Mucosa of stomach (tissue), 1 donor: ENCODE data around the gene SLC7A14.

Source experiments
- H3K27me3 ChIP-seq: one replicate; pipeline ENCODE4 v1.7.0; 2013; ENCODE audit warnings: mild to moderate bottlenecking, low read length; ENCODE audit not compliant: control insufficient read depth, insufficient read depth
- H3K36me3 ChIP-seq: one replicate; pipeline ENCODE4 v1.7.0; 2013; ENCODE audit warnings: low read length; ENCODE audit not compliant: control insufficient read depth, insufficient read depth
- H3K4me1 ChIP-seq: one replicate; pipeline ENCODE4 v1.7.0; 2013; ENCODE audit warnings: mild to moderate bottlenecking, low read length; ENCODE audit not compliant: control insufficient read depth, insufficient read depth
- H3K4me3 ChIP-seq: one replicate; pipeline ENCODE4 v1.7.0; 2013; ENCODE audit warnings: low read length
- H3K9ac ChIP-seq: one replicate; pipeline ENCODE4 v1.7.0; 2013; ENCODE audit warnings: mild to moderate bottlenecking, low read length, moderate library complexity
- H3K9me3 ChIP-seq: one replicate; pipeline ENCODE4 v1.7.0; 2013; ENCODE audit warnings: mild to moderate bottlenecking, low read length, moderate library complexity; ENCODE audit not compliant: control insufficient read depth
- donor health status: Pancreatic carcinoma.

Gene SLC7A14

DNA sequence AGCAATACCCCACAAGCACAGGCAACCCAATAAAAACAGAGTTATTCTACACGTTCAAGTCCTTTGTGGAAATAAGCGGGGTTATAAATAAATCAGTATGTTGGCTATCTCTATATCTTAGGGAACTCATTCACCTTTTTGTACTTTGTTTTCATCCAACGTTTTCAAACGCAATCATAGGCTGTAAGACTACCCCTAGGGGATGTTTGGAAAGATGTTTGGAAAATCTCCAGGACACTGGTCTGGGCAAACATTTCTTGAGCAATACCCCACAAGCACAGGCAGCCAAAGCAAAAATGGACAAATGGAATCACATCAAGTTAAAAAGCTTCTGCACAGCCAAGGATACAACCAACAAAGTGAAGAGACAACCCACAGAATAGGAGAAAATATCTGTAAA lies 97.1 kb downstream of the SLC7A14 start:
- Histone ChIP-seq H3K9me3 (no peaks in the 10 kb centered on the region), H3K4me3 (no peak overlapping the region), H3K27me3 (peaks cover 12% of the 10 kb centered on the region), H3K9ac (no peak overlapping the region), H3K36me3 (no peaks in the 10 kb centered on the region), H3K4me1 (no peaks in the 10 kb centered on the region)

DNA sequence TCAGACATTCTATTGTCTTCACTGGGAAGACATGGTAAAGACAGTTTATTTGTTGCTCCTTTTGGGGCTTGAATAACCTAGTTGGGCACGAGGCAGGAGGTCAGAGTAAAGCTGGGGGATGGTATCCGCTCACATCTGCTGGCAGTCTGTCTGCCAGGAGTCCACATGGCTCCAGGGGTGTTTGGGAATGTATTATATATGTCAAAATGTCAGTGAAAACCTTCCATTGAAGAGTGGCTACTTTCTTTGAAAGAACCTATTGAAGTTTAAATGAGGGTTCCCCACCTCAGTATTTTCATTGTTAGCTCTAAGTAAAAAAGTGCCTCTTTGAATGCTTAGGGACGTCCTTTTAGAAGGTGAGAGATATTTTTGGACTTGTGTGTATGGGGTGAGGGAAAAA lies 98.8 kb downstream of the SLC7A14 start:
- no peaks in the 10 kb centered on the region for H3K4me1 ChIP-seq
- no peak overlapping the region for H3K9ac ChIP-seq
- no peaks in the 10 kb centered on the region for H3K36me3 ChIP-seq
- H3K9me3 ChIP-seq: no peaks in the 10 kb centered on the region
- H3K27me3 ChIP-seq: peaks cover 12% of the 10 kb centered on the region
- H3K4me3 ChIP-seq: no peak overlapping the region

DNA sequence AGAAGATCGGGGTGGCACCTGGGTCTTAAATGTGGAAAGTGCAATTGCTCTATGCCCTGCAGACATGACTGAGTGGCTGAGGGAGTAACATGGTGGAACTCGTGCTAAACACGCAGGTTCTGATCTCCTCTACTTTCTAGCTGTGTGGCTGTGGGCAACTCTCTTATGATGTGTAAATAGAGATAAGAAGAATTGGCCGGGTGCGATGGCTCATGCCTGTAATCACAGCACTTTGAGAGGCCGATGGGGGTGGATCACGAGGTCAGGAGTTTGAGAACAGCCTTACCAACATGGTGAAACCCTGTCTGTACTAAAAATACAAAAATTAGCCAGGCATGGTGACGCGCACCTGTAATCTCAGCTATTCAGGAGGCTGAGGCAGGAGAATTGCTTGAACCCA lies 99.5 kb downstream of the SLC7A14 start:
- peaks cover 12% of the 10 kb centered on the region for H3K27me3 ChIP-seq
- H3K9me3 ChIP-seq: no peaks in the 10 kb centered on the region
- H3K4me3 ChIP-seq: no peak overlapping the region
- no peak overlapping the region for H3K9ac ChIP-seq
- no peaks in the 10 kb centered on the region for H3K36me3 ChIP-seq
- no peaks in the 10 kb centered on the region for H3K4me1 ChIP-seq

DNA sequence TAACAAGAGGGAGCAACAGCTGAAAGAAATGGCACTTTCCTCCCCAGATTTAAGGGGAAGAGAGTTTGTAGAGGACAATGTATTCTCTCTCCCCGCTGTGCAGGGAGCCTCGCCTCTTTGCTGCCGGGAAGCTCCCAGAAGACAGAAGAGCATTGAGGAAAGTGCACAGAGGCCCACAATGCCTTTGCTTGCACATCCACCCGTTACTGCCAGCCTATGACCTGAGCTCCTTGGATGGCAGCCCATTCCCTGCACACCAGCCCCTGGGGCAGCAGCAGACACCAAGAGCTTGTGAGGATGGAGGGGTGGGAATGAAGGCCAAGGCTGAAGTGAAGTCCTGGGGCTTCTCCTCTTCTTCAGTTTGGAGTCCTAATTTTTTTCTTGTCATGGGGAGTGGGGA lies 100.2 kb downstream of the SLC7A14 start:
- no peaks in the 10 kb centered on the region for H3K9me3 ChIP-seq
- H3K4me1 ChIP-seq: no peaks in the 10 kb centered on the region
- H3K9ac ChIP-seq: no peak overlapping the region
- peaks cover 13% of the 10 kb centered on the region for H3K27me3 ChIP-seq
- no peak overlapping the region for H3K4me3 ChIP-seq
- no peaks in the 10 kb centered on the region for H3K36me3 ChIP-seq

DNA sequence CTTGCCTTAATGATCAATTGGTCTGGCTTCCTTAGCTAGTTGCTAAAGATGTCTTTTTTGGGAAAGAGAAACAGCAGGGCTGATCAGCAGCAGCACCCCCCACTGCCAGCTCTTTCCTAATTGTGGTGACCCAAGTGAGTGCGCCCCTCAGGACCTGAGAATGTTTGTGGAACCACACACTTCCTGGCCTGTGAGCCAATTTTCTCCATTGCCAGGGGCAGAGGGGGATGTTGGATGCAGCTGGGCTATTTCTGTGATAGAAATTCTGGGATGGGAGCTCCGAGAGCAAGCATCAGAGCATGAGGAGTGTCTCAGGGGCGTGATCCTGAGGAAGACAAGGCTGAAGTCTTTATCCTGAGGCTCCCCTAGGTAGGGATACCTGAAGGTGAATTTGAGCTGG lies 100.6 kb downstream of the SLC7A14 start:
- Histone ChIP-seq H3K9me3 (no peaks in the 10 kb centered on the region), H3K36me3 (no peaks in the 10 kb centered on the region), H3K4me3 (no peak overlapping the region), H3K4me1 (no peaks in the 10 kb centered on the region), H3K9ac (no peak overlapping the region), H3K27me3 (peaks cover 17% of the 10 kb centered on the region)

DNA sequence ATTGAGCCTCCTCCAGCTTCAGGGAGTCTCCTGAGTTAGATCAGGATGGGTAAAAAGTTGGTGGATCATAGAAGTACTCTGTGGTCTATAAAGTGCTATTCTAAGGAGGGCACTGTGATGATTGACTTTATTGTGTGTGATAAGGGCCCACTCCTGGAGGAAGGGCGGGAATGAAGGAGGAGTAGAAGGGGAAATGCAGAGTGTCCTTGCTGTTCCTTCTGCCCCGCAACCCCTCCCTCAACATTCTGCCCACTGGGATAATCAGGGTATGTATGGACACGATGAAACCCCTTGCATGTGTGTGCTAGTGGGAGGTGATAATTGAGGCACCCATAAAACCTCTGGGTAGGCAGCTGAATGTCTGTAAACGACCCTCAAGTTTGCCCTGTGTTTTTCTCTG lies 101.0 kb downstream of the SLC7A14 start:
- Histone ChIP-seq H3K9me3 (no peaks in the 10 kb centered on the region), H3K27me3 (peaks cover 21% of the 10 kb centered on the region), H3K4me3 (no peak overlapping the region)

DNA sequence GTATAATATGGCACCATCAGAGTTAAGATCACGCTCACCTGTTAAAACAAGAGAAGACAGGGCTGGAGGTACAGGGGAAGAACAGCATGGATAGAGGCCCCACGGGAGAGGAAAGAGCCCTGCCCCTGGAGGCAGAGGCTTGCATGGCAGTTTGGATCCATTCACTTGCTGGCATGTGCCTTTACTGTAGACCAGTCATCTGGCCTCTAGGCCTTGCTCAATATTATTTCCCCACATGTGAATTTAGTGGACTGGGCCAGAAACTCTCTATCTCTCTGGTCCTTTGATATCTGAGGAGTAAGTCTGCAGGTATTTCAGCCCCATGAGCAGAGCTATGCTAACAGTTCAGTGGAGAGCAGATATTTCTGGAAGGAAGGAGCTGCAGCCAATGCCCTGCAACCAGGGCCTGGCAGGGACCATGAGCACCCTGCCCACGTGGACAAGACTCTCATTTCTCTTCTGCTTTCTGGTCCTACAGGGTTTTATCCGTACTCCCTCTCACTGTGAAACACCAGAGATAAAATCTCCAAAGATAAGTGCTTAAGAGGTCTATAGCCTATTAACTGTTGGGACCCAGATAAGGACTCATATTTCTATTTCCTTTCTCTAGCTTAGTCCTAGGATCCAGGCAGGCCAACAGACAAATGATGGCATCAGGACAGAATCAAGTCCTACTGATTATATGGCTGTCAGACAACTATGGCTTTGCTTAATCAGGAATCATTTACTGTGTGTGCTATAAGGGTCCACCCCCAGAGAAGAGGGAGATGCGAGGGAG lies 102.2 kb downstream of the SLC7A14 start:
- H3K9ac ChIP-seq: no peak overlapping the region
- H3K4me1 ChIP-seq: no peaks in the 10 kb centered on the region
- H3K36me3 ChIP-seq: no peaks in the 10 kb centered on the region
- H3K9me3 ChIP-seq: no peaks in the 10 kb centered on the region
- peaks cover 21% of the 10 kb centered on the region for H3K27me3 ChIP-seq
- H3K4me3 ChIP-seq: no peak overlapping the region

More for the DNA sequence above, 101.0 kb downstream of the SLC7A14 start:
- H3K9ac ChIP-seq: no peak overlapping the region
- H3K4me1 ChIP-seq: no peaks in the 10 kb centered on the region
- no peaks in the 10 kb centered on the region for H3K36me3 ChIP-seq

DNA sequence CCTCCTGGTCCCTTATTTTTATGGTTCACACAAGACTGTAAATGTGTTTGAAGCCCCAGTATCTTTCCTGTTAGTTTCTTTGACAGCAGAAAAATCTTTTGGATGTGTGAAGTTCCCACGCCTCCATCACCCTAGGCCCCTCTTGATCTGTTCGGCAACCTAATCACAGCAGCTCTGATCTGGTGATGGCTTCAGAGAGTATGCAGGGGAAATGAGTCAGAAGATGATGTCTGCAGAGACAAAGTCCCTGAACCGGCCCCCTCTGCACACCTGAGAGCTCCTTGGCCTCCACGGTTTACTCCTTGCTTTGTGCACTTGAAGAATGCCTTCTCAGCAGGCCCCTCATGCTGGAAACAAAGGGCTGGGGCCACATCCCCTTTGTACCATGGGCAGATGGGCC lies 103.7 kb downstream of the SLC7A14 start:
- Histone ChIP-seq H3K4me1 (no peaks in the 10 kb centered on the region), H3K9ac (no peak overlapping the region)

DNA sequence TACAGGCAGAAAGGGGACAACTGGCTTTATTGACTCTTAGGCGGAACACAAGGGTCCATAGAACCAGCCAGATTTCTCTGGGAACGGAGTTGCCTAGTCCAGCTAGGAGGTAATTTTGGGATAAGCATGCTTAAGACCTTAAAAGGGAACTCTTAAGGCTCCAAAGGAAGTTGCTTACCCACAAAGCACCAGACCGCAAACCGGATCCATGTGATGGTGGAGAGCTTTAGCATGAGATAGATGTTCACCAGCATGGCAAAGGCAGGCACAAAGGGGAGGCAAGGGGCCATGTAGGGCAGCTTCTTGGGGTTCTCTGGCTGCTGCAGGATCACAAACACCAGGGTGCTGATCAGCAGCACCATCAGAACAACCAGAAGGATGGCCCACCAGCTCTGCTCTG lies 105.8 kb downstream of the SLC7A14 start:
- H3K36me3 ChIP-seq: no peaks in the 10 kb centered on the region
- peaks cover 21% of the 10 kb centered on the region for H3K27me3 ChIP-seq
- H3K4me1 ChIP-seq: no peaks in the 10 kb centered on the region
- H3K9me3 ChIP-seq: no peaks in the 10 kb centered on the region
- no peak overlapping the region for H3K4me3 ChIP-seq
- H3K9ac ChIP-seq: no peak overlapping the region

More for the DNA sequence above, 103.7 kb downstream of the SLC7A14 start:
- H3K4me3 ChIP-seq: no peak overlapping the region
- H3K27me3 ChIP-seq: peaks cover 18% of the 10 kb centered on the region
- no peaks in the 10 kb centered on the region for H3K9me3 ChIP-seq
- H3K36me3 ChIP-seq: no peaks in the 10 kb centered on the region

DNA sequence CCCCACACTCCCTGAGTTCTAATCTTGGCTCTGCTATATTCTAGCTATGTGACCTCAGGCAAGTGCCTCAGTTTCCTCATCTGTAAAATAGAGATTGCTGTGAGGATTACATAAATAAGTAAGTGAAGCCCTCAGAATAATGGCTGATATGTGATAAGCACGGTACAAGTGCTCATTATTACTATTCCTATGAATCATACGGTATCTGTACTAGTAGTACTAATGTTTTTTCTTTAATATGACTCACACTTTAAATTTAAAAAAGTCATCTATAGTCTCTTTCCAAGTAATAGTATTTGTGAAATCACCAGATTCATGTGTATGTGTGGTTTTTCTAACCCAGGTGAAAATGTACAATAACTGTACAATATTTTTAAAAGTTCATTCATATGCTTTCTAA lies 108.5 kb downstream of the SLC7A14 start:
- no peaks in the 10 kb centered on the region for H3K4me1 ChIP-seq
- H3K4me3 ChIP-seq: no peak overlapping the region
- no peaks in the 10 kb centered on the region for H3K9me3 ChIP-seq
- H3K36me3 ChIP-seq: no peaks in the 10 kb centered on the region
- peaks cover 31% of the 10 kb centered on the region for H3K27me3 ChIP-seq
- H3K9ac ChIP-seq: no peak overlapping the region

DNA sequence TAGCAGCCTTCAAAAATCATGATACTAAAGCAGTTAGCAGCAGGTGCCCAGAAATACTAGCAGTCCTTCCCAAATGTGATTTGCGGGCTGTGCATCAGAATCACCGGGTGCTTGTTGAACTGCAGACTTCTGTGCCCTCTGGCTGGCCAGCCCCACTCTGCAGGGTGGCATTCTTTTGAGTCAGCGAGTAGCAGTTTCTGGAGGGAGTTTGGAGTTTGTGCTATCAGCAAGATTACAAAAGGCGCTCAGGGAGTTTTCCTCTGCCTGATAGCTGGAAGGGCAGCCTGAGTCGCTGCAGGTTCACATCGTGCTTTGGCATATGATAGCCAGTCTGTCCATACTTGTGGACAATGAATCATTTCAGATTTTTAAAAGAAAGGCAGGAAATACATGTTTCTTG lies 109.6 kb downstream of the SLC7A14 start:
- H3K9me3 ChIP-seq: no peaks in the 10 kb centered on the region
- no peak overlapping the region for H3K9ac ChIP-seq
- H3K36me3 ChIP-seq: no peaks in the 10 kb centered on the region
- H3K4me1 ChIP-seq: no peaks in the 10 kb centered on the region
- H3K27me3 ChIP-seq: peaks cover 31% of the 10 kb centered on the region
- no peak overlapping the region for H3K4me3 ChIP-seq

DNA sequence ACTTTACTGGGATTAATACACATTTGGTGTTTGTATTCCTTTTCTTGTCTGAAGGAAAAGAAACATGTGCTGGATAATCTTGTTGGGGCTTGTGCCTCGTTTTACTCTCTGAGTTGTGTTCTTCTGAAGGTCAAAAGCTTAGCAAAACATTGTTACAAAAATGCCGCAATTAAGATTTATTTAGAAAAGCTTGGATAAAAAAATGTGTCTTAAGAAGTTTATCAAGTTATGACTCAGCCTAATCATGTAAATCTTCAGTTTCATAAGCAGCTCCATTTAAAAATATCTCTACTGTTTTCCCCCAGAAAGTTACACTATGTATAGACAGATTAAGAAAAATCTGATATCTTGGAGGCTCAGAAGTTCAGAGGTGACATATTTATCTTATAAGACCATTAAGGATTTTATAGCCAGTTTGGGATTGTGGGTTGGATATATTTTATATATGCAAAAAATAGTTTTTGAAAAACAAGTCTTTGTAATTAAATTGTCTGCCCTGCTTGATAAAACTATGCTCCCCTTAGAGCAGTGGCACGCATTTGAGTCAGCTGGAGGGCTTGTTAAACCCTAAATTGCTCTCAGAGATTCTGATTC lies 110.7 kb downstream of the SLC7A14 start:
- Histone ChIP-seq H3K27me3 (peaks cover 34% of the 10 kb centered on the region), H3K4me3 (no peak overlapping the region), H3K9me3 (no peaks in the 10 kb centered on the region), H3K4me1 (no peaks in the 10 kb centered on the region), H3K9ac (no peak overlapping the region), H3K36me3 (no peaks in the 10 kb centered on the region)
